A549 treated with CORT108297 at 1 μM for 4 hours (cell line): Measurements from ENCODE around the gene ATP5PB. TPM values are rescaled to one million over a fixed set of nuclear protein-coding genes. Genes with fewer than 3 reads are reported as not detected.

ENCODE experiments used
- total RNA-seq: library from RNA; stranded (reverse); fragments of 200-300 nt; extraction: Qiagen RNA extraction; gene quantifications from 5 replicates; pipeline ENCODE4 v1.2.3, GENCODE V29; 2022

Gene ATP5PB, protein sequence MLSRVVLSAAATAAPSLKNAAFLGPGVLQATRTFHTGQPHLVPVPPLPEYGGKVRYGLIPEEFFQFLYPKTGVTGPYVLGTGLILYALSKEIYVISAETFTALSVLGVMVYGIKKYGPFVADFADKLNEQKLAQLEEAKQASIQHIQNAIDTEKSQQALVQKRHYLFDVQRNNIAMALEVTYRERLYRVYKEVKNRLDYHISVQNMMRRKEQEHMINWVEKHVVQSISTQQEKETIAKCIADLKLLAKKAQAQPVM
- 232 to 283 TPM (median 241 TPM) in 5 replicates for total RNA-seq

DNA sequence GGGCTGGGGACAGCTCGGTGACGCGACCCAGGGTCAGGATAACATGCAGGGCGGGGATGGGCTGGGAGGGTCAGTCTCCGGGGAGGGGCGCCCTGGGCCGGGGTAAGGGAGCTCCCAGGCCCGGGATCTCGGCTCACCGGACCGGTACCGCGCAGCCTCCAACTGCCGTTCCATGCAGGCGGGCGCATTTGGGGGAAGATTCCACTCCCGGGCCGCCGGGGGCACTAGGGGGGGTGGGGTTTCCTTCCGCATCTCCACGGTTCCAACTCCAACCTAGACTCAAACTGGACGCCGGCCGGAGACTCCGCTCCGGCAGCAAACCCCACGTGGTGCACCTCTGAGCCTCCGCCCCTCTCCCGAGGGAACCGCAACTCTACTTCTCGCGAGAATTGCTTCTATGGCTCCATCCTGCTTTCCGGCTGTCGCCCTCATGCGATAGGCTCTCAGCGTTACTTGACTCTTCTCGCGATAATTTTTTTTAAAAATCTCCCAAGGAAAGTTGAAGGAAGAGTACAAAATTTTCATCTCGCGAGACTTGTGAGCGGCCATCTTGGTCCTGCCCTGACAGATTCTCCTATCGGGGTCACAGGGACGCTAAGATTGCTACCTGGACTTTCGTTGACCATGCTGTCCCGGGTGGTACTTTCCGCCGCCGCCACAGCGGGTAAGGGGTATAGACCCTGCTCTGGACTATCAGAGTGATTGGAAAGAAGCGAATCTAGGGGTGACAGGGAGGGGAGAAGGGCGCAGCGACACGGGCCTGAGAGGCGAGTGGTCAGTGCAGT, at the start of gene ATP5PB, which contains the start of gene WDR77:
TSS of gene ATP5PB (plus strand) at position 547 of the 785 bp plus-strand sequence. CDS start at position 625, 78 bp downstream.
TSS of gene WDR77 (minus strand) at position 339 of the 785 bp plus-strand sequence. CDS start at position 252, 87 bp downstream.

GRCh38 chr1:111503585-111504060, 54.4 kb downstream of the ATP5PB start, which contains the start of the genes ADORA3 and TMIGD3:
TSS of gene ADORA3 (minus strand) at chr1:111503633. CDS start at chr1:111503354, 279 bp downstream.
TSS of gene TMIGD3 (minus strand) at chr1:111503633. CDS start at chr1:111503354, 279 bp downstream.

Other genes with a start within 250 kb of the ATP5PB start
- gene DENND2D, start 248.8 kb upstream of the ATP5PB start, total RNA-seq: 1.0 to 1.5 TPM (median 1.2 TPM) in 5 replicates
- gene CHI3L2, start 221.8 kb upstream of the ATP5PB start, total RNA-seq: 0.20 to 0.51 TPM (median 0.36 TPM) in 5 replicates
- not detected in 5 replicates for gene CHIA, start 158.6 kb upstream of the ATP5PB start, total RNA-seq
- 0.72 to 1.4 TPM (median 1.1 TPM) in 5 replicates for gene OVGP1, start 21.7 kb upstream of the ATP5PB start, total RNA-seq
- 38.5 to 55.3 TPM (median 50.5 TPM) in 5 replicates for gene WDR77, start 208 bp upstream of the ATP5PB start, total RNA-seq
- 0.11 to 0.34 TPM (median 0.22 TPM) in 3 of 5 replicates, not detected in the others for gene C1orf162, start 24.5 kb downstream of the ATP5PB start, total RNA-seq
- not detected in 5 replicates for gene ADORA3, start 54.2 kb downstream of the ATP5PB start, total RNA-seq
- gene TMIGD3, start 54.2 kb downstream of the ATP5PB start, total RNA-seq: not detected in 5 replicates
- 23.9 to 37.3 TPM (median 24.9 TPM) in 5 replicates for gene RAP1A, start 170.3 kb downstream of the ATP5PB start, total RNA-seq